Hematopoietic multipotent progenitor cell treated with erythropoietin and hydrocortisone succinate and interleukin-3 and kit ligand, for 17 days (in vitro differentiated cells): Measurements from ENCODE around the gene ELN.
A peak's percentile ranks its signal among the peaks of the same experiment; 100 is the strongest.
"Not testable (repeated sequence)": the region's sequence is repeated elsewhere in the genome, so short reads cannot be mapped to it uniquely, and the experiment has no call there.

ENCODE experiments used
- DNase-seq: peaks from one replicate; pipeline ENCODE4 v3.0.0-alpha.2; 2015; ENCODE audit warnings: low spot score

The ELN gene

GRCh38 chr7:74027683-74028320 is at the start of gene ELN:
Gene ELN, plus strand, starts transcription at chr7:74028173. Its CDS starts 15 bp downstream, at chr7:74028188.
- DNase-seq, result no peak

- peak; percentile 54 for DNase-seq
Measured at GRCh38 chr7:73978661-73979563, 49.1 kb upstream of the ELN start.

- DNase-seq, result not testable (repeated sequence)
Measured at GRCh38 chr7:73979656-73980055, 48.3 kb upstream of the ELN start.

GRCh38 chr7:73980206-73980605 is 47.8 kb upstream of the ELN start:
- DNase-seq, result no peak

- no peak for DNase-seq
Measured at GRCh38 chr7:73981933-73982332, 46.0 kb upstream of the ELN start.

- DNase-seq, result no peak
Measured at GRCh38 chr7:73983437-73984164, 44.4 kb upstream of the ELN start.

- no peak for DNase-seq
Measured at GRCh38 chr7:73984481-73985205, 43.3 kb upstream of the ELN start.

GRCh38 chr7:73985737-73986141 is 42.2 kb upstream of the ELN start:
- no peak for DNase-seq

GRCh38 chr7:73986158-73986631 is 41.8 kb upstream of the ELN start:
- DNase-seq, result no peak

GRCh38 chr7:73987298-73987697 is 40.7 kb upstream of the ELN start:
- no peak for DNase-seq

GRCh38 chr7:73988197-73988596 is 39.8 kb upstream of the ELN start:
- no peak for DNase-seq

- no peak for DNase-seq
Measured at GRCh38 chr7:73991522-73992100, 36.4 kb upstream of the ELN start.

- no peak for DNase-seq
Measured at GRCh38 chr7:73992101-73992562, 35.8 kb upstream of the ELN start.

GRCh38 chr7:73994023-73994422 is 34.0 kb upstream of the ELN start:
- DNase-seq, result no peak

GRCh38 chr7:73994761-73995160 is 33.2 kb upstream of the ELN start:
- no peak for DNase-seq

- DNase-seq, result no peak
Measured at GRCh38 chr7:73995330-73995729, 32.6 kb upstream of the ELN start.

- DNase-seq, result no peak
Measured at GRCh38 chr7:73995821-73996511, 32.0 kb upstream of the ELN start.

- DNase-seq, result no peak
Measured at GRCh38 chr7:73997056-73997455, 30.9 kb upstream of the ELN start.

- DNase-seq, result no peak
Measured at GRCh38 chr7:73999664-74000435, 28.1 kb upstream of the ELN start.
